HG03108 (cell line): ENCODE data around the gene HOOK2.
A peak's percentile ranks its signal among the peaks of the same experiment; 100 is the strongest.
"Not testable (repeated sequence)": the region's sequence is repeated elsewhere in the genome, so short reads cannot be mapped to it uniquely, and the experiment has no call there.

Experiments
- ATAC-seq: cut with Tn5 transposase; IDR thresholded peaks from one replicate; pipeline ENCODE4 v1.9.1; 2021; ENCODE audit warnings: moderate library complexity; ENCODE audit not compliant: unreplicated experiment

Gene HOOK2, protein sequence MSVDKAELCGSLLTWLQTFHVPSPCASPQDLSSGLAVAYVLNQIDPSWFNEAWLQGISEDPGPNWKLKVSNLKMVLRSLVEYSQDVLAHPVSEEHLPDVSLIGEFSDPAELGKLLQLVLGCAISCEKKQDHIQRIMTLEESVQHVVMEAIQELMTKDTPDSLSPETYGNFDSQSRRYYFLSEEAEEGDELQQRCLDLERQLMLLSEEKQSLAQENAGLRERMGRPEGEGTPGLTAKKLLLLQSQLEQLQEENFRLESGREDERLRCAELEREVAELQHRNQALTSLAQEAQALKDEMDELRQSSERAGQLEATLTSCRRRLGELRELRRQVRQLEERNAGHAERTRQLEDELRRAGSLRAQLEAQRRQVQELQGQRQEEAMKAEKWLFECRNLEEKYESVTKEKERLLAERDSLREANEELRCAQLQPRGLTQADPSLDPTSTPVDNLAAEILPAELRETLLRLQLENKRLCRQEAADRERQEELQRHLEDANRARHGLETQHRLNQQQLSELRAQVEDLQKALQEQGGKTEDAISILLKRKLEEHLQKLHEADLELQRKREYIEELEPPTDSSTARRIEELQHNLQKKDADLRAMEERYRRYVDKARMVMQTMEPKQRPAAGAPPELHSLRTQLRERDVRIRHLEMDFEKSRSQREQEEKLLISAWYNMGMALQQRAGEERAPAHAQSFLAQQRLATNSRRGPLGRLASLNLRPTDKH

DNA sequence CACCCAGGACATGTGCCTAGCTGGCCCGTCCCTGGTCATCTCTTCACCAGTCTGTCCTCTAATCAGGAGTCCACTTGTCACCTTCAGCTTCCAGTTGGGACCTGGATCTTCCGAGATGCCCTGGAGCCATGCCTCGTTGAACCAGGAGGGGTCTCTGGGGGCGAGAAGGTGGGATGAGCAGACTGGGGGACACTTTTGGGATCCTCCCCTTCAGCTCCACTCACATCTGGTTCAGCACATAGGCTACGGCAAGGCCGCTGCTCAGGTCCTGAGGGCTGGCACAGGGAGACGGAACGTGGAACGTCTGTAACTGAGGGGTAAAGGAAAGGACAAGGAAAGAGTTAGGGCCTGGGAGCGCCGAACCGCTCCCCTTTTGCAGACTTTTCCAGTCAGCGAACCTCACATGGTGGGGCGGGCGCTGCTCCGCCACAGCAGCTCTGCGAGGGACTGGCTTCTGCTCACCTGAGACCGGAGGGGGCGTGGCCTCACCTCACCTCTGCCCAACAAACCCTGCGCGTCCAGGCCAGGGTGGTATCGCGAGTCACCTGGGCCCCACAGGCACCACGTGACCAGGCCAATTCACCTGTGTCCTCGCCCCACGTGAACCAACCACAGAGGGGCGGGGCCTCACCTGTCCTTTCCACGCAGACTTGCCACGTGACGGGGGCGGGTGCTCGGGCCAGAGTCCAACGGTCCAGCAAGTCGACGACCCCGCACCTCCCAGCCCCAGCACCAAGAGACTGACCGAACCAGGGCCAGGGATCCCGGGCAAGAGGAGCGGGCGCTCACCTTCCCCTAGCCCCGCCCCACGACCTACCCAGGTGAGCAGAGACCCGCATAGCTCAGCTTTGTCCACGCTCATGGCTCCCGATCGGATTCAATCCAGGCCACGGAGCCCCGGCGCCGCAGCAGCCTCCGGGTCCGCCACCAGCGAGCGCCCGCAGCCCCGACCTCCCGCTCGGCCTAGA, at the start of gene HOOK2:
Gene HOOK2 (minus strand): TSS at position 965 of the 968 bp plus-strand sequence. CDS start 103 bp downstream, at position 862.
- peak; percentile 1 for ATAC-seq

DNA sequence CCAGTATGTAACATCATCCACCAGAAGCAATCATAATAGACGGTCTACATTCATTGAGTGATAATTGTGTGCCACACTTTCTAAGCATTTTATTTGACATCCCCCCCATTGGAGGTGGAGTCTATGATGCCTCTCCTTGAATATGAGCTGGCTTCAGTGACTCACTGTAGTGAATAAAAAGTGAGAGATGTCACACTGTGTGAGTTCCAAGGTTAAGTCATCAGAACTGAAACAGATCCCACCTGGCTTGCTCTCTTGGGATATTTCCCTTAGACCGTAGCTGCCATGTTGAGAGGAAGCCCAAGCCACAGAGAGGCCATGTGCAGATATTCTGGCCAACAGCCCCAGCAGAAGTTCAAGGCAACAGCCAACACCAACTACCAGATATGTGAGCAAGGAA, 46.4 kb upstream of the HOOK2 start:
- no peak for ATAC-seq

DNA sequence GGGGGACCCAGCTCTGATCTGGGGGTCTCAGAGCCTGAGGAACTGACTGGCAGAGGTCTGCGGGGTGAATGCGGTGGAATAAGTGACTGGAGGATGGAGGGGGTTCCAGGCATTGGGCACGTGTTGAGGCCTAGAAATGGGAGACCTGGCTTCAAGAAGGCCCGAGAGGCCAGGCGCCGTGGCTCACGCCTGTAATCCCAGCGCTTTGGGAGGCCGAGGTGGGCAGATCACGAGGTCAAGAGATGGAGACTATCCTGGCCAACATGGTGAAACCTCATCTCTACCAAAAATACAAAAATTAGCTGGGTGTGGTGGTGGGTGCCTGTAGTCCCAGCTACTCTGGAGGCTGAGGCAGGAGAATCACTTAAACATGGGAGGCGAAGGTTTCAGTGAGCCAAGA, 42.5 kb upstream of the HOOK2 start:
- not testable (repeated sequence) for ATAC-seq

DNA sequence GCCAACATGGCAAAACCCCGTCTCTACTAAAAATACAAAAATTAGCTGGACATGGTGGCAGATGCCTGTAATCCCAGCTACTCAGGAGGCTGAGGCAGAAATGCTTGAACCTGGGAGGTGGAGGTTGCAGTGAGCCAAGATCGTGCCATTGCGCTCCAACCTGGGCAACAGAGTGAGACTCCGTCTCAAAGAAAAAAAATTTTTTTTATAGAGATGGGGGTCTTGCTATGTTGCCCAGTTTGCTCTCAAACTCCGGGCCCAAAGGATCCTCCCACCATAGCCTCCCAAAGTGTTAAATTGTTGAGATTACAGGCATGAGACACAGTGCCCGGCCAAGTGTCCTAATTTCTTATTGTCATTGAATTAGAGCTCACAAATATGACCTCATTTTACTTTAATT, 41.8 kb upstream of the HOOK2 start:
- not testable (repeated sequence) for ATAC-seq

DNA sequence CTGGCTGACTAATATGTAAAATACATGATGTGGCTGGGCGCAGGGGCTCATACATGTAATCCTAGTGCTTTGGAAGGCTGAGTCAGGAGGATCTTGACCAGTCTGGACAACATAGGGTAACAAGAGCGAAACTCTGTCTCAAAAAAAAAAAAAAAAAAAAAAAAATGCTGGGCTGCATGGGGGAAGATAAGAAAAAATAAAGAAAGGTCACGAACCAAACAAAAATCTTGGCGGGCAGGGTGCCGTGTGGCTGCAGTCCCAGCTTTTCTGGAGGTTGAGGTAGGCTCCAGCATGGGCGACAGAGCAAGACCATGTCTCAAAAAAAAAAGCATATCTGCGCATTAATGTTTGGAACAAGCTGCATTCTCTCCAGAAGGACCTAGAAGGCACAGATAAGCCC, 39.7 kb upstream of the HOOK2 start:
- no peak for ATAC-seq

DNA sequence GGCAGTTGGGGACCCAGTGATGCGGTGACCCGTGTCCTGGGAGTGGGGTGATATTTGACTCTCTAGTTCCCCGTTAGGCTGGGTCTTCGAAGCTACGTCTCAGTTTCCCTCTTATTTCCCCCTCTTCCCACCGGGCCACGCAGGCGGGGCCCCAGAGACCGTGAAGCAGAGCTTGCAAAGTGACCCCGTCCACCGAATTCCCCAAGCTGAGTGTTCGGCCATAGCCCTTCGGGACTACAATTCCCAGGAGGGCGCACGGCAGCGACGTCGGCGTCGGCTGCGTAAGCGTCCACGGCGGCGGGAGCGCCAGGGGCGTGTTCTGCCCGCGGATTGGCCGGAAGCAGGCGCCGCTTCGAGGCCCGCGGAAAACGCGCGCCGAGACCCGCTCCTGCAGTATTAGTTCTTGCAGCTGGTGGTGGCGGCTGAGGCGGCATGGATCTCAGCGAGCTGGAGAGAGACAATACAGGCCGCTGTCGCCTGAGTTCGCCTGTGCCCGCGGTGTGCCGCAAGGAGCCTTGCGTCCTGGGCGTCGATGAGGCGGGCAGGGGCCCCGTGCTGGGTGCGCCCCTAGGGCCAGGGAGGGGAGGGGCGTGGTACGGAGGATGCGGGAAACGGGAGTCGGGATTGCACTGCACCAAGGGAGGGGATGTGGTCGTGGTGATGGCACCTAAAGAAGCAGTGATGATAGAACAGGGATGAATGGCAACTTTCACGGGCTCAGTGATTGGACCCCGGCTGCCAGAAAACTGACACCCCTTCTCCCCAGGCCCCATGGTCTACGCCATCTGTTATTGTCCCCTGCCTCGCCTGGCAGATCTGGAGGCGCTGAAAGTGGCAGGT, 31.1 kb upstream of the HOOK2 start, which contains the start of gene RNASEH2A:
Gene RNASEH2A (plus strand): TSS at position 343 of the 840 bp plus-strand sequence. CDS start 90 bp downstream, at position 433.
- ATAC-seq, result peak; percentile 78

DNA sequence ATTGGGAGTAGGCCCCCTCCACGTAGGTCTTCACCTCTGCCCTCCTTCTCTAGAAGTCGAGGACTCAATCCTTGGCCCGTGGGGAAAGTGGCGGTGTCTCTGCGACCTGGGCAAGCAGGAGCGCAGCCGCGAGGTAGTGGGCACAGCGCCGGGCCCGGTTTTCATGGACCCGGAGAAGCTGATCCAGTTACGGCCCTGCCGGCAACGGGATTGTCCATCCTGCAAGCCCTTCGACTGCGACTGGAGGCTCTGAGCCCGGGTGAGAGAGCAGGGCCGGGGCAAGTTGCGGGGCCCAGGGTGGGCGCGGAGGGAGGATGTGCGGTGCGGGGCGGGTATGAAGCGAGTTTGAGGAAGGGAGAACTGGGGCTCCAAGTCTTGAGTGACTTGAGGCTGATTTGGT, 28.7 kb upstream of the HOOK2 start:
- no peak for ATAC-seq

DNA sequence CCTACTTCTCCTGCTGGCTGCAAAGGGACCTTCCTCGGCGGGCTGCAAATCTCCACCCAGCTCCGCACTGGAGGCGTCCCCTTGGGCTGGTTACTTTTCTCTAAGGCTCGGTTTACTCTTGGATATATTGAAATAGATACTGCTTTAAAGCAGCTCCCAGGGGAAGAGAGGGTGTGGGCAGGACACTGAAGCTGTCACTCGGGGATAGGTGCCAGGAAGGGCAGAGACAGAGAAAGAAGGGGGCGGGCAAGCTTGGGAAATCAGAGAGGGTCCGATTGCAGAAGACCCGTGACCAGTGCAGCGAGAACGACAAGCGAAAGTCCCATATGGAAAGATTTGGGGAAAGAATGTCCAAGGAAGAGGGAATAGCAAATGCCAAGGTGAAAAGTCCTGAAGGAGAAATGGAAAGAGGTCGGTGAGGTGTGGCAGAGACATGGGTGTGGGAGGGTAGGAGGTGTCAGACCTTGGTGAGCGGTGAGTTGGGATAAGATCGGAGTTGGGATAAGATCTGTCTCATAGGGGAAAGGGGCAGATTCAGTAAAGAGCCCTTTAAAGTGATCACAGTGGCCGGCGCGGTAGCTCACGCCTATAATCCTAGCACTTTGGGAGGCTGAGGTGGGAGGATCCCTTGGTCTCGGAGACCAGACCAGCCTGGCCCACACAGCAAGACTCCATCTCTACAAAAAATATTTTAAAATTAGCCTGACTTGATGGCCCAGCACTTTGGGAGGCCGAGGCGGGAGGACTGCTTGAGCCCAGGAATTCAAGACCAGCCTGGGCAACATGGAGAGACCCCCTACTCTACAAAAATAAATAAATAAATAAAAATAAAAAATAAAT, 27.1 kb upstream of the HOOK2 start:
- no peak for ATAC-seq

DNA sequence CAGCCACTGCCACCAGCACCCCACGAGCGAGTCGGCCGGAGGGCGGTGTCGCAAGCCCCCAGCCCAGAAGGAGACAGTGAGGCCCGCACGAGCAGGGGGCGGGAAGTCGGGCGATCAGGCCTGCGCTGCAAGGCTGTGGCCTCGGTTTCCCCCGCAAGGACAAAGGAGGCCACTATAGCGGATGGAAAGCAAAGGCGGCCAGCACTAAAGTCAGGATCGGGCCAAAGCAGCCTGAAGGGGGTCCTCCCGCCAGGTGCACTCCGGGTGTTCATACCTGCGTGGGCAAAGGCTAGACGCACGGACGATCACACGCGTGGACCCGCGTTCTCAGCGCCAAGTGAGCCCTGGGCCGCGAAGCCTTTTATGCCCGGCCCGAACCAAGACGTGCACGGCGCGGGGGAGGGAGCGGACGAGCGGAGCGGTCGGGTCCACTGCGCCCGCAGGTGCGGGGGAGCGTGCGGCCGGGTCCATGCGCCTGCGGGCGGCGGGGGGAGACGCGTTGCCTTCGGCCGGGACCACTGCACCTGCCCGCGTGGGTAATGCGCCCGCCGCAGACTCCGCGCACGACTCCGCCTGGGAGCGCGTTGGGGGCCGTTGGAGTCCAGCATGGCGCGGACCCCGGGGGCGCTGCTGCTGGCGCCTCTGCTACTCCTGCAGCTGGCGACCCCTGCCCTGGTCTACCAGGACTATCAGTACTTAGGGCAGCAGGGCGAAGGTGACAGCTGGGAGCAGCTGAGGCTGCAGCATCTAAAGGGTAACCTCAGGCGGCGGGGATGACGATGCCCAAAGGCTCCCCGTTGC, 26.3 kb upstream of the HOOK2 start, which contains the start of the genes PRDX2 and THSD8:
Gene PRDX2 (minus strand): TSS at position 335 of the 801 bp plus-strand sequence. CDS start 539 bp downstream, outside the sequence.
Gene THSD8 (plus strand): TSS at position 604 of the 801 bp plus-strand sequence. CDS start 3 bp downstream, at position 607.
- no peak for ATAC-seq

DNA sequence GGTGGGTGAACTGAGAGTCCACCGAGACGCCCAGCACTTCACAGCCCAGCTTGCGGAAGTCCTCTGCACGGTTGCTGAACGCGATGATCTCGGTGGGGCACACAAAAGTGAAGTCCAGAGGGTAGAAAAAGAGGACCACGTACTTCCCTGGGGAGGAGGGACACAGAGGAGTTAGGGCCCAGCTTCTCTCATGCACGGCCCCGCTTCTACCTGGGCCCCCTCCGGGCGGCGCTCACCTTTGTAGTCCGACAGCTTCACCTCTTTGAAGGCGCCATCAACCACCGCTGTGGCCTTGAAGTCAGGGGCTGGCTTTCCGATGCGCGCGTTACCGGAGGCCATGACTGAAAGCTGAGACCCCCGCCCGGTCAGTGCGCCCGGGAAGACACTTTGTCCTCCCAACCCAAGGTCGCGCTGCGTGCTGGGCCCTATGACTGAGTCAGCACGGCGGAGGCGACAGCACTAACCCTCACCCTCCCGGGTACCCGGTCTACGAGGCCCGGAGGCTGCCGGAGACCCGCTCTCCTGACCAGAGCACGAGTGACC, 25.6 kb upstream of the HOOK2 start:
- no peak for ATAC-seq

DNA sequence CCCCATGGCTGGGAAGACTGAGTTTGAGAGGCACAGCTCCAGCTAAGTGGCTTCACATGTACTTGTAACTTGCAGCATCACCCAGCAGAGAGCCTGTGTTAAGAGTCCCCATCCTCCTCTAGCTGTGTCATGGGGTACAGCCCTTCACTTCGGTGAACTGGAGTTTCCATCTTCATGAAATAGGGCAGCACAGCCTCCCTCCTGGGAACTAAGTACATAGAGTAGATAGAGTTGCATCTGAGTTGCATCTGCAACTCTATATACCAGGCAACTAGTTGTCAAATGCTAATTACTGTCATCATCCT, 25.1 kb upstream of the HOOK2 start:
- no peak for ATAC-seq

DNA sequence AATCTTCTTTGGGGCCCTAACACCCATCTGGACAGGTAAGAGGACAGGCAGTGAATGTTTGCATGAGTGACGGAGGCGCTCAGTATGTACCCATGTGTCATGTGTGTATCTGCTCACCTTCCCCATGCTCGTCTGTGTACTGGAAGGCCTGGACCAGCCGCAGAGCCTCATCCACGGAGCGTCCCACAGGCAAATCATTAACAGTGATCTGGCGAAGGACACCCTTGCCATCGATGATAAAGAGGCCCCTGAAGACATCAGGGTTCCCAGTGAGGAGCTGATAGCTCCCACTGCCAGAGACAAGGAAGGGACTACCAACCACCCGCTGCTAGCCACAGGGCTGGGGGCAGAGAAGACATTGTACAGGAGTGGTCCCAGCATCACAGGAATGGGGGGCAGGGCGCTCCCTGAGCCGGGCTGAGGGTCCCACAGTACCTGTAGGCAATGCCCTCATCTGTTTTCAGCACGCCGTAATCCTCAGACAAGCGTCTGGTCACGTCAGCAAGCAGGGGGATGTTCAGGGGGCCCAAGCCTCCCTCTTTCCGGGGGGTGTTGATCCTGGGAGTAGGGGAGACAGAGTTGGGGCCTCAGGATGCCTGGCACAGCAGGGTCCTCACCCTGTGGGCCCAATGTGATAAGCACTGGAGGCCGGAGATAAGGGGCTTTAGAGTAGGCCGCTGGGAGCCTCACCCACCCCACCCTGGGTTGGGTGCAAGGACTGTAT, 24.6 kb upstream of the HOOK2 start:
- ATAC-seq, result no peak

DNA sequence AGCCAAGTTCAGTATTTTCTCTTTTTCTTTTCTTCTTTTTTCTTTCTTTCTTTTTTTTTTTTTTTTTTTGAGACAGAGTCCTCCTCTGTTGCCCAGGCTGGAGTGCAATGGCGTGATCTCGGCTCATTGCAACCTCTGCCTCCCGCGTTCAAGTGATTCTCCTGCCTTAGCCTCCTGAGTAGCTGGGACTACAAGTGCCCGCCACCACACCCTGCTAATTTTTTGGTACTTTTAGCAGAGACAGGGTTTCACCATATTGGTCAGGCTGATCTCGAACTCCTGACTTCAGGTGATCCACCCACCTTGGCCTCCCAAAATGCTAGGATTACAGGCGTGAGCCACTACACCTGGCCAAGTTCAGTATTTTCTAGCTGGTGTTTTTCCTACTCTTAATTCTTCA, 22.3 kb upstream of the HOOK2 start:
- not testable (repeated sequence) for ATAC-seq

DNA sequence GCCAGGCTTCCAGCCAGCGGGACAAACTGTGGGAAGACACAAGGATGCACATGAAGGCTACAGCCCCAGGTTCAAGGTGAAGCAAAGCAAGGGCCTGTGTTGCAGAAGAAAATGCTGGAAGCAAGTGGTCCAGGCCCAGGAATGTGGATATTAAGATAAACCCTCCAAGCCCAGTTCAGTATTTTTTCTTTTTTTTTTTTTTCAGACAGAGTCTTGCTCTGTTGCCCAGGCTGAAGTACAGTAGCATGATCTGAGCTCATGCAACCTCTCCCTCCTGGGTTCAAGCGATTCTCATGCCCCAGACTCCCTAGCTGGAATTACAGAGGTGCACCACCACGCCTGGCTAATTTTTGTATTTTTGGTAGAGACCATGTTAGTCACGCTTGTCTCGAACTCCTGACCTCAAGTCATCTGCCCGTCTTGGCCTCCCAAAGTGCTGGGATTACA, 21.8 kb upstream of the HOOK2 start:
- no peak for ATAC-seq

DNA sequence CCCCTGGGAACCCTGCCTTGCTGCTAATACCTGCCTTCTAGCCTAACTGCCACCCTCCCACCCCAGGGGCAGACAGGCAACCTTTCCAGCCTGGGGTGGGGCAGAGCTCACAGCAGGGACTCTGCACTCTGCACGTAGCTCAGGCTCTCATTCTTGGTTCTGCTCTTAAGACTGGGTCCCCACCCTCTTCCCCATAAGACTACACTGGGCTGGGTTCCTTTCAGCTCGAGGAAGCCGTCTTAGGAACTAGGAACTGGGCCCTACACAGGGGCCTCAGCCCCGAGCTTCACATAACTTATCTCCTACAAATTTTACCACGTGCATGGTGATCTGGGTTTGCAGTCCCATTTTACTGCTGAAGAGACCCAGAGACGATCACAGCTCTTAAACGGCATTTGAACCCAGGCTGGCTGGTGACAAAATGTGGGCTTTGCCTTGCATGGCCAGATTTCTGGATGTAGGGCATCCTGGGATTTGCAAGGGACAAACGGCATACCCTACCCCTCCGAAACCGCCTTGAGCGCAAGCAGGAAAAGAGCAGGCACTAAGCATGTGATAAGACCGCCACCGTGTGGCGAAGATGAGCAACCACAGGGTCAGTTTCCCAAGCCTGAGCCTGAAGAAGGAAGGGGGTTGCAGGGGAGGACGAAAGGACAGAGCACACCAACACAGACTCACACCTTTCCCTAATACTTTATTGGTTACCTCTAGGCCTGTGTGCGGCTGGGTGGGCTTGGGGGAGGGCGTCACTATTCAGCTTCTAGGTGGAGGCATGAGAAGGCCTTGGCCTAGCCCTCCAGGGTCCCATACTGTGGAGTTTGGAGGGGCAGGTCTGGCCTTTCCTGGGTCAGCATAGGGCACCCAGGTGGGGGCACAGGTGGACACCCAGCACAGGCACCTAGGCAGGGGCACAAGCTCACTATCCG, 21.1 kb upstream of the HOOK2 start:
- no peak for ATAC-seq

DNA sequence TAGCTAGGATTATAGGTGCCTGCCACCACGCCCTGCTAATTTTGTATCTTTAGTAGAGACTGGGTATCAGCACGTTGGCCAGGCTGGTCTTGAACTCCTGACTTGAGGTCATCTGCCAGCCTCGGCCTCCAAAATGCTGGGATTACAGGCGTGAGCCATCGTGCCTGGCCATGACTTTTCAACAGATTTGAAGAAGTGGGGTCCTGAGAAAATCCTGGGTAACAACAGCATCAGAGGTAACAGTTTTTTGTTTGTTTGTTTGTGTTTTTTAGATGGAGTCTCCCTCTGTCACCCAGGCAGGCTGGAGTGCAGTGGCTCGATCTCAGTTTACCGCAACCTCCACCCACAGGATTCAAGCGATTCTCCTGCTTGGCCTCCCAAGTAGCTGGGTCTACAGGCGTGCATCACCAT, 19.6 kb upstream of the HOOK2 start:
- ATAC-seq, result no peak
